GM18498 (cell line): ENCODE measurements around the gene DGUOK.
"Not testable (repeated sequence)": the region's sequence is repeated elsewhere in the genome, so short reads cannot be mapped to it uniquely, and the experiment has no call there.

ENCODE experiments used
- ATAC-seq: cut with Tn5 transposase; IDR thresholded peaks from one replicate; pipeline ENCODE4 v1.9.1; 2021; ENCODE audit warnings: mild to moderate bottlenecking, moderate library complexity; ENCODE audit not compliant: unreplicated experiment

DGUOK gene

DNA sequence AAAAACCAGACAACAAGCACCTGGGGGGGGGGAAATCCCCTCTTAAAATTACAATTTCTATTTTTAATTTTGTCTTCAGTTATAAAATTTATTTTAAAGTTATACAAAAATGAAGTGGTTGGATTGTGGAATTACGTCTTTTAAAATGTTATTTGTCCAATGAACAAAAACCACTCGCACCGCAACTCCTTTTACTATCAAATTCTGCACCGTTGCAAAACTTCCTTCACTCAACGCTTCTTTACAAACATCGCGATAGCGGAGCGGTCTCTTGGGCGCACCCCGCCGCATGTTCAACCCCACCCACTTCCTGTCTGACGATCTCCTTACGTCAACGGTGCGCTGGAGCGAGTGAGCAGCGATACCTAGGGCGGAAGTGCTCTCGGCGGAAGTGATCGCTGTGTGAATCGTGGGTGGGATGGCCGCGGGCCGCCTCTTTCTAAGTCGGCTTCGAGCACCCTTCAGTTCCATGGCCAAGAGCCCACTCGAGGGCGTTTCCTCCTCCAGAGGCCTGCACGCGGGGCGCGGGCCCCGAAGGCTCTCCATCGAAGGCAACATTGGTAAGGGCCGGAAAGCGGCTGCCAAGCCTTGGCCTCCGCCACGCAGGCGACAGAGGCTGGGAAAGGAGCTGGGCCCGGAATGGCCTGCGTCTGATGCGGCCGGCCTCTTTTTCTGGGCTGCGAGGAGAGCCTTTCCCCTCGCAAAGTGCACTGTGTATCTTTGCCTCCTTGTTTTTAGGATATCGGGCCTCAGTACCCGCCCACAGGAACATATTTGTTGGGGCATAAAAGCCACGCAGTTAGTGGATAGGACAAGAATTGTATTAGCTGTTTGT is at the start of gene DGUOK:
Gene DGUOK (plus strand): TSS at position 388 of the 835 bp plus-strand sequence. CDS start 31 bp downstream, at position 419.
- ATAC-seq, result peak; percentile 100

DNA sequence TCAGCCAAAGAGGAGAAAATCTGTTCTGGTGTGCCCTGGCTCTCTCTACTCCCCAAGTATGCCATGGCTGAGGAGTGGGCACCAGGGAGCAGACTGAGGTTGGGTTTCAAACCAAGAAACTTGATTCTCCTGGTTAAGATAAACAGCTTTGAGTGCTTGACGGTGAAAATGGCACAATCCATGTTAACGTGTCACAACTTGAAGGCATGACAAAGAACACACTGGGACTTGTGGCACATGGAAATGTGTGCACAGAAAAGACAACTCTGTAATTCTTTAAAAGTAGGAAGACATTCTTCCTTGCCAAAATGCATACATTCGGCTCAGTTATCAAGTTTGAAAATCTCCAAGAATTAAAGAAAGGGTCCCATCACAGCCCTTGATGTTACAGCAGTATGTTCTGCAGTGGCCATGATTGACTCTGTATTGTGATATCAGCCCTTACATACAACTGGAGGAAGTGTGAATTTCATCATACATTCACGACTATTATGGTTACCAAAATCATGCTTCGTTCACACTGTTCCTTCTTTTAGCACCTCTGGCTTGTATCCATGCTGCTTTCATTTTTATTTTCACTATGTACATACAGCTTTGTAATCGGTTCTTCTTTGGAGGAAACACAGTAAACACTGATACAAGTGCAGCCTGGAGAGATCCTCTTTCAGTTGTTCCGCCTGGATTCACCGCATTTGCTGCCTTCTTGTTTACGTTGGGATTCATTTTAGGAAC is 49.4 kb upstream of the DGUOK start:
- ATAC-seq, result no peak

DNA sequence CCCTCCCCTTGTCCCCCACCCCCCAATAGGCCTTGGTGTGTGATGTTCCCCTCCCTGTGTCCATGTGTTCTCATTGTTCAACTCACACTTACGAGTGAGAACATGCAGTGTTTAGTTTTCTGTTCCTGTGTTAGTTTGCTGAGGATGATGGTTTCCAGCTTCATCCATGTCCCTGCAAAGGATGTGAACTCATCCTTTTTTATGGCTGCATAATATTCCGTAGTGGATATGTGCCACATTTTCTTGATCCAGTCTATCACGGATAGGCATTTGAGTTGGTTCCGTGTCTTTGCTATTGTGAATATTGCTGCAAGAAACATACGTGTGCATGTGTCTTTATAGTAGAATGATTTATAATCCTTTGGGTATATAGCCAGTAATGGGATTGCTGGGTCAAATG is 48.7 kb upstream of the DGUOK start:
- ATAC-seq, result not testable (repeated sequence)

DNA sequence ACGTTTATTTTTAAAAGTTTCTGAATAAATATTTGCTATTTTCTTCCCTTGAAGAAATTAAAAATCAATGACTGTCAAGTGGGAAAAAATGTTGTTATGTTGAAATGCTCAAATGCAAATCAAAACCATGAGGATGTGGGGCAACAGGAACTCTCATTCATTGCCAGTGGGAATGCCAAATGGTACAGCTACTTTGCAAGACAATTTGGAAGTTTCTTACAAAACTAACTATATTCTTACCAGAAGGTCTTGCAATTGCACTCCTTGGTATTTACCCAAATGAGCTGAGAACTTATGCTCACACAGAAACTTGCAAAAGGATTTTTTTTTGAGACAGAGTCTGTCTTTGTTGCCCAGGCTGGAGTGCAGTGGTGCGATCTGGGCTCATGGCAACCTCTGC is 41.3 kb upstream of the DGUOK start:
- ATAC-seq, result no peak

DNA sequence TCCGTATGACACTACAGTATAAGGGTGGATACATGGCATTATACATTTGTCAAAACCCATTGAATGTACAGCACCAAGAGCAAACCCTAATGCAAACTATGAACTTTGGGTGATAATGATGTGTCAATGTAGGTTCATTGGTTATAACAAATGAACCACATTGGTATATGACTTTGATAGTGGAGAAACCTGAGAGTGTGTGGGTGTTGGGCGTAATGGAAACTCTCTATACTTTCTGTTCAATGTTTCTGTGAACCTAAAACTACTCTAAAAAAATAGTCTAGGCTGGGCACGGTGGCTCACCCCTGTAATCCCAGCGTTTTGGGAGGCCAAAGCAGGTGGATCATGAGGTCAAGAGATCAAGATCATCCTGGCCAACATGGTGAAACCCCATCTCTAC is 40.3 kb upstream of the DGUOK start:
- no peak for ATAC-seq

DNA sequence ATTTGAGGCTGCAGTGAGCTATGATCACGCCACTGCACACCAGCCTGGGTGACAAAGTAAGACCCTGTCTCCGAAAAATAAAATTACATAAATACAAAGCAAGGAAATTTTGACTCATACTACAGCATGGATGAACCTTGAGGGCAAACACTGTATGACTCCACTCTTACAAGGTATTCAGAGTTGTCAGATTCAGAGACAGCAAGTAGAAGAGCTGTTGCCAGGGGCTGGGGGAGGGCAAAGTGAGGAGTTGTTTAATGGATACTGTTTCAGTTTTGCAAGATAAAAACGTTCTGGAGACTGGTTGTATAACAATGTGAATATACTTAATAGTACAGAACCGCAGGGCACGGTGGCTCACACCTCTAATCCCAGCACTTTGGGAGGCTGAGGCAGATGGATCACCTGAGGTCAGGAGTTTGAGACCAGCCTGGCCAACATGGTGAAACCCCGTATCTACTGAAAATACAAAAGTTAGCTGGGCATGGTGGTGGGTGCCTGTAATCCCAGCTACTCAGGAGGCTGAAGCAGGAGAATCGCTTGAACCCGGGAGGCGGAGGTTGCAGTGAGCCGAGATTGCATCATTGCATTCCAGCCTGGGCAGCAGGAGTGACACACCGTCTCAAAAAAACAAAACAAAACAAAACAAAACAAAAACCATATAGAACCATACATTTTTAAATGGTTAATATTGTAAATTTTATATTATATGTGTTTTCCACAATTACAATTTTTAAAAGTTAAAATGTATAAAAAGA is 38.9 kb upstream of the DGUOK start:
- not testable (repeated sequence) for ATAC-seq

DNA sequence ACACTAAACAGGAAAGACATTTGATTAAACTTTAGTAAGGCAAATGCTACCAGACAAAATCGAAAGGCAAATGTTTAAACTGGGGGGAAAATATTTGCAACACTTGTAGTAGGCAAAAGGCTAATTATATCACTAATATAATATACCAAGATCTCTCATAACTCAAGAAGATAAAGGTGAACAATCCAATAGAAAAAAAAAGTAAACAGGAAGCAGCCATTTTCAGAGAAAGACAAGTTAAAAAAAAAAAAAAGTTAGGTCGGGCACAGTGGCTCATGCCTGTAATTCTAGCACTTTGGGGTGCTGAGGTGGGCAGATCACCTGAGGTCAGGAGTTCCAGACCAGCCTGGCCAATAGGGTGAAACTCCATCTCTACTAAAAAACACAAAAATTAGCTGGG is 38.3 kb upstream of the DGUOK start:
- no peak for ATAC-seq

DNA sequence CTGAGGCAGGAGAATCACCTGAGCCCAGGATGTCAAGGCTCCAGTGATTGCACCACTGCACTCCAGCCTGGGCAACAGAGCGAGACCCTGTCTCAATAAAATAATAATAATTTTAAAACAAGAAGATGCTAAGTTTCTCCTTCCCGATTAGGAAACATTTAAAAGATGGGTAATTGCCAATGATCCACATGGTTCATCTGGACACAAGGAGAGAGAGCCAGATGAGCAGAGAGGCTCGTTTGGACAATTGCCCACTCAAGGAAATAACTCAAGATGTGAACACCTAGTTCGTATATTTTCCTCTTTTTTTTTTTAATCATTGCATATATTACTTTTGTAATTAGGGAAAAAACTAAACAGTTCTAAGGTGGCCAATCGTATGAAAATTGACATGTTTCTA is 37.5 kb upstream of the DGUOK start:
- ATAC-seq, result no peak

DNA sequence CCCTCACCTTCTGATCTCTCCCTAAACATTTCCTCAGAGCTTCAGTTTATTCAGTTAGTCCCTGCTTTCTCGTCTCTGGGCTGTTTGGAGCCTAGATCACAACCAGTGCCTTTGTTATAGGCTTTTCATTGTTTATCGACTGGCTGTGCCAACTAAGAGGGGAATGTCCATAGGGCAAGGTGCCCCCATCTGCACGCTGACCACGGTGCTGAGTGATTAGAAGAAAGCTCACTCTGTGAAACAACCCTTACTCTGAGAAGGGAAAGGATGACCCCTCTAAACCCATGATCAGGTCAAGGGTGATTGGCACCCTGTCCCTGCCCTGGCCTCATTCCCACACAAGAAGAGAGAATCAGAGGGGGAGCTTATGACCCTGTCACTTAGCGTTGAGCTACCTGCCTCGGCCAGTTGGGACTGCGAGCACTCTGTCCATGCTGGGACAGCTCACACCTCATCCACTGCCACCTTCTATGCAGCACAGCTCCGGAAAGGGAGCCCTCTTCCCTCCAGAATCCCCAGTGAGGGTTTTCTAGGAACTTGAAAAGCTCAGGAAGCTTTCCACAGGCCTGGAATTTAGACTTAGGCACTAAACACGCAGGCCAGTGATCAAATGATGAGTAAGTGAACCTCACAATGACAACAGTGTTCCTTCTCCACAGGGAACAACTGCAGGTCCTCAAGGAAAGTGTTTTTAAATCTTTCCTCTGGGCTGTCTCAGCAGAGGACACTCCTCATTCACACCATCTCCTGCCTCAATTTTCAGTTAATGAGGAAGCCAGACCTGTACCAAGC is 36.2 kb upstream of the DGUOK start:
- no peak for ATAC-seq

DNA sequence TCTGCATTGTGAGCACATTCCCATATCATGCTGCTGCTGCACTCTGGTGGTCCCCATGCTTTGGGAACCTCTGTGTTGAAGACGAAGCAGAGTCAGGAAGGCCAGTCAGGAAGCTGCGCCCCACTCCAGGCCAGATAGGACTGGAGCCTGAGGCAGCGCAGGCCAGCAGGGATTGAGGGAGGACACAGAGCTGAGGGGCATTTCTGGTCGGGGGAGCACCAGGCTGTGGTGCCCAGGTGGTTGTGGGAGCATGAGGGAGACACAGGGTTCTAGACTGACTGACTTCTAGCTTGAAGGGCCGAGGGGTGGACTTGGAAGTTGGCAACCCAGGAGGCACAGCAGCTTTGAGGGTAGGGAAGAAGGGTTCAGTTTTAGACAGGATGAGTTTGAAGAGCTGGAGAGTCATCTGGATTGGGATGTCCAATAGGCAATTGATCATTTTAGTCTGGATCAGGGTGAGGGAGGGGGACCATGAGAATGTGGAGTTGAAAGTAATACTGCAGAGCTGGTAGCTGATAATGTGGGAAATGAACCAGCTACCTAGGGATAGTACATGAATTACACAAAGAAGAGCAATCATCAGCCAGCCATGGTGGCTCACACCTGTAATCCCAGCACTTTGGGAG is 35.3 kb upstream of the DGUOK start:
- ATAC-seq, result no peak

DNA sequence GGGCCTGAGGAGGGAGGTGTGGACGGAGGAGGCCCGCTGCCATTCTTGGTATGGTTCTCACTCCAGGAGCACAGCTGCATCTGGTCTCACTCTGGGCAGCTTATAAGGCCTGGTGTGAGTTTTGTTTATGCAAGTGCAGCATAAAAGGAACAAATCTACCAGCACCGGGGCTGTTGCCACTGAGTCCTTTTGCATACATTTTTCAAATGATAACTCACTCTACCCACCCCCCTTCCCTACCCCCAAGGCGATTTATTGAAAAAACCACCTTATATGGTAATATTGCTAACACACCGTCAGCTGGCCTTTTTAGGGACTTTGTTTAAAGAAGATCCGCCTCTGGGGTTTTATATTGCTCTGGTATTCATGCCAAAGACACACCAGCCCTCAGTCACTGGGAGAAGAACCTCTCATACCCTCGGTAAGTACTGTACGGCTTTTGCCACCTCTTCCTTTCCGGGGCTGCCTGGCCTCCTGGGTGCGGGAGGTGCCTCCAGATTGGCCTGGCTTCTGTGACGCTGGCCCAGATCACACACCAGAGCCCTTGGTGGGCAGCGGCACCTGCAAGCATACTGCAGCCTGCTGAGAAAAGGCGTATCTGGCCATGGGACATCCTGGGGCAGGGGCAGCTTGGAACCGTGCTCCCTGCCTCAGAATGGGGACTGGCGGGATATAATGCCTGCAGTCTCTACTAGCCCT is 33.9 kb upstream of the DGUOK start, which contains the start of gene ACTG2:
Gene ACTG2 (plus strand): TSS at position 378 of the 699 bp plus-strand sequence. CDS start 8,304 bp downstream, outside the sequence.
- no peak for ATAC-seq

DNA sequence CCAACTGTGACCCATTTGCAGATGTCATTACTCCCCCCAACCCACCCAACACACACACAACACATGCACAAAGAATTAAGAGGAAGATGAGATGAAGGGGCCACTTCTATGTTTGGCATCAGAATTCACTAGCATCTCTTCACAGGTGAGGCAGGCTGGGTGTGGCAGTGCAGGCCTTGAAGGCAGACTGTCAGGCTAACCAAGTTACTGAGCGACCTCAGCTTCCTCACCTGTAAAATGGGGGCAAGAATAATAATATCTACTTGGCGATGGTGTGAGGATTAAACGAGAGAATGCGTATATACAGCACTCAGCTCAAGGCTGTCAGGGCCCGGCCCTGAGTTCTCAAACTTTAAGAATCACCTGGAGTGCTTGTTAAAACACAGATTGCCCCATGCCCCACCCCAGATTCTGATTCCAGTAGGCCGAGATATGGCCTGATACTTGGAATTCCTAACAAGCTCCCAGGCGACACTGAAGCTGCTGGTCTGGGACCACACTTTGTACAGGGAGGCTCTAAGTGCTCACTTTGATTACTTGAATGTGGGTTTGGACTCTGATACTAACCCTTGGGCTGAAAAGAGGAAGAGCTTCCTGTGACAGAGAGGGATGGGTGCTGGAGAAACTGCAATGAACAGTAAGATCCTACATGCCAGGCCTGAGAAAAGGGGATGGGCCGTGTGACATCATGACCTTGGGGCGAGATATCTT is 32.8 kb upstream of the DGUOK start:
- ATAC-seq, result no peak

DNA sequence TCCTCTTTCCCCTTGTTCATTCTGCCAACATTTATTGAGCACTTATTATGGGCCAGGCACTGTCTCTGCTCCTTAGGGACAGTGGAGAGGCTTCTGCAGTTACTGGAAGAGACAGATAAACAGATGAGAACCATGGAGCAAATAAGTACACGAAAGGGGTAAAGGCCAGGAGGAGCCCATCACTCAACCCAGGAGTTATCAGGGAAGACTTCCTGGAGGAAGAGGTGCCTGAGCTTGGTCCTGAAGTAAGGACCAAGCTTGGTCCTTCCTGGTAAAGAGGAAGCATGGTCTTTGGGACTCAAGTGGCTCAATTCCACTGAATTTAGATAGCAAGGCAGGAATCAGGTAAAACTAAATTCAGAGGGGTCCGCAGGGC is 32.2 kb upstream of the DGUOK start:
- no peak for ATAC-seq

DNA sequence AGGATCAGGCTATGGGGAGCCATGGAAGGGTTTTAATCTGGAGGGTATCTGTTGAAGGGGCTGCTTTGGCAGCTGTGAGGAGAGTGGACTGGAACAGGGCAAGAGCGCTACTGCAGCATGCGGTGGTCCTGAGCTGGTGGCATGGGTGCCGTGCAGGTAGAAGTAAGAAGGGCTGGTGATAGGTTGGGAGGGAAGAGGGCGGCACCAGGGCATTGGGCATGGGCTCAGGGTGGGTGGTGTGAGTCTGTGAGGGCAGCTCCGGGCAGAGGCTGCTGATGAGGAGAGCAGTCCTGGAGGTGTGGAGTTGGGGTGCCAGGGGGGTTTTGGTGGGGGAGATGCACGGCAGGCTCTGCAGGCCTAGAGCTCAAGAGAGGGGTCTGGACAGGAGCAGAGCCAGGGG is 31.8 kb upstream of the DGUOK start:
- no peak for ATAC-seq

DNA sequence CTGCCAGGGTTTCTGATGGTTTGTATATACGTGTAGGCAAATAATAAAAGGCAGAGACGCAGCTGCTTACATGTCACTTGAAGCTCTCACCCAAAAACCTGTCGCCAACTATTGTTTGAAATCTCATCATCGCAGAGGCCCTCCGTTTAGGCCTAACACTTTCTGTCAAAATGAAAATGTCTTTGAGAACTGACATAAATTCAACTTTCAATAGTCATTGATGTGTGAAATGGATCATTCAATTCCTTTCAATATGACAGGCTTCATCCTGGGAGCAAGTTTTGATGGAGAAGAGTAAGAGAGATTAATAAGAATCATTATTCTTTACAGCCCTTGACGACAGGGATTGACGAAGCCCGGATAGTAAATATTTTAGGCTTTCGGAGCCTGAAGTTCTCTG is 31.2 kb upstream of the DGUOK start:
- ATAC-seq, result no peak

DNA sequence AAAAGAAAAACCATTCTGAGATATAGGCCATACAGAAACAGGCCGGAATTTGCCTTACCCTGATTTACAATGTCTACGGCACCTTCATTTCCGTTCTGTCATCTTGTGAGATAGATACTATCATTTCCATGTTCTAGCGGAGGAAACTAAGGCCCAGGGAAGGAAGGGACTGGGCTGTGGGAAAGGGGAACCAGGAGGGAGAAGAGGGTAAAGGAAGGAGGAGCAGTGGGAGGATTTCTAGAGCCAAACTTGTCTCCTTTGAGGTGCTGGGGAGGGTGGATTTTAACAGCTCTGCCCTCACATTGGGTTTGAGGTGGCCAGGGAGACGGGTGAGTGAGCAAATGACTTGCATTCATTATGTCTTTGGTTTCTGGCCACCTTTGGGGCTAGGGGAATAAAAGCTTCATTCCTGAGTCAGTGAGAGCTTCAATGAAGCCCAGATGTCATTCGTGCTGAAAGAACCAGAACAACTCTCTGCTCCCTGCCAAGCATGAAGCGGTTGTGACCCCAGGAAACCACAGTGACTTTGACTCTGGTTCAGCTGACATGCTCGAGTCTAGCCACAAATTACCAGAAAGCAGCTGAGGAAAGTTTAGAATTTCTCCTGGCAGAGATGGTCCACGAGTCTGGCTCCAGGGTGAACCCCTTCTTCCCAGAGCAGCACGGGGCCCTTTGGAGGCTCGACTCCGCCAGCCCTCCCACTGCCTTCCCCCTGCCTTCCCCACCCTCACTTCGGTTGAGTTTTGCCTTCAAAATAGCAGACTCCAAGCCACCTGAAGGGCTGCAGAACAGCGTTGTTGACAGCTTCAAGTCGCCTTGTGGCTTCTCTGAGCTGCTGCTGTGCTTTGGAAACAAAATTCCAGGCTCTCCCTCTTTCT is 30.1 kb upstream of the DGUOK start:
- peak; percentile 69 for ATAC-seq

DNA sequence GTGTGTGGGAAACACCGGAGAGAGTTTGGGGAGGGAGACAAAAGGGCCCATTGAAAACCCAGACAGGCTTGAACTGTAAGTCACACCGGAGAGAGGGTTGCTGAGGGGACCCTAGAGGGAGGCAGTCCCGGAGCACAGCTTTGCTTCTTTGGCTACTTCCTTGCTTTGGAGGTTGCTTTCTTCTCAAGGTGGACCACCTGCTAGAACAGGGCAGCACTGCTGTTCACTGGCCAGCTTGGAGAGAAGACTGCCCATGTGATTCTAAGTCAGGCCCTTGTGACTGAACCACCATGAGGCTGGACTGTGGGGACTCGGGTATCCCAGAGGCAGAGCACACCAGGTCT is 29.5 kb upstream of the DGUOK start:
- ATAC-seq, result no peak

DNA sequence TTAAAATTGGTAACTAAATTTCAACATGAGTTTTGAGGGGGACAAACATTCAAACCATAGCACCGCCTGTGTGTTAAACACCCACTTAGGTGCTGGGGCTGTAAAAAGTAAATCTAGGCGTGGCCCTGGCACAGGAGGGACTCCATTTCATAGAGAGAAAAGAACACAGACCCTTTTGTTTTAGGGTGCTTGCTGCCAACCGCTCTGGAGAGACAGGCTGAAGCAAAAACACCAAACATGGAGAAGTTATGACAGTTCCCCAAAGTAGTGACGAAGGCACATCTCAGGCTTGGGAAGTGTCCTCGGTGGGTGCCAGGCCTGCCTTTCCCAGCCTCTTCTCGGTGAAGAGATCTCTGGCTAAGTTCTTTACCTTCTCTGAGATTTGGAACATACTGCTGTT is 28.7 kb upstream of the DGUOK start:
- no peak for ATAC-seq
